Measurements from ENCODE around the gene STARD3.
A peak's percentile ranks its signal among the peaks of the same experiment; 100 is the strongest.

Gene STARD3

GRCh38 chr17:39672522-39673334 lies 35.8 kb downstream of the STARD3 start:
- DNase-seq (ENCODE audit: low read depth in 2 of 2) = no peak

GRCh38 chr17:39673335-39674081 lies 36.6 kb downstream of the STARD3 start:
- no peak for DNase-seq (ENCODE audit: low read depth in 2 of 2)

DNA sequence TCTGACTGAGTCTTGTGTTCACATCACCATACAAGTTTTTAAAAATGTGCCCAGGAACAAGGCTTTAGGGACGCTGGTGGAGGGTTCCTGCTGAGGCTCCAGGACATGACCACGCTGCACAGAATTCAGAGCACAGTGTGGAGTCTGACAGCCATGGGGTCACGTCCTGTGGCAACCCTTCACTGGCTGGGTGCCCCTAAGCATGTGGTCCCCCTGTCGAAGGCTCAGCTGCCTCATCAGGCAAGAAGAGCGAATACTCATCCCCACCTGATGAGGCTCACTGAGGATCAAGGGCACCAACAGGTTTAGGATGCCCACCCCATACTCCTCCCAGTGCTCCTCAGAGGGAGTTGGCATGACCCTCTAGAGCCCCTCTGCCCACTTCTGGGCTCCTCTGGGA lies 37.2 kb downstream of the STARD3 start:
- no peak for DNase-seq (ENCODE audit: low read depth in 2 of 2)

GRCh38 chr17:39674702-39675389 lies 37.9 kb downstream of the STARD3 start:
- DNase-seq (ENCODE audit: low read depth in 2 of 2) = no peak

DNA sequence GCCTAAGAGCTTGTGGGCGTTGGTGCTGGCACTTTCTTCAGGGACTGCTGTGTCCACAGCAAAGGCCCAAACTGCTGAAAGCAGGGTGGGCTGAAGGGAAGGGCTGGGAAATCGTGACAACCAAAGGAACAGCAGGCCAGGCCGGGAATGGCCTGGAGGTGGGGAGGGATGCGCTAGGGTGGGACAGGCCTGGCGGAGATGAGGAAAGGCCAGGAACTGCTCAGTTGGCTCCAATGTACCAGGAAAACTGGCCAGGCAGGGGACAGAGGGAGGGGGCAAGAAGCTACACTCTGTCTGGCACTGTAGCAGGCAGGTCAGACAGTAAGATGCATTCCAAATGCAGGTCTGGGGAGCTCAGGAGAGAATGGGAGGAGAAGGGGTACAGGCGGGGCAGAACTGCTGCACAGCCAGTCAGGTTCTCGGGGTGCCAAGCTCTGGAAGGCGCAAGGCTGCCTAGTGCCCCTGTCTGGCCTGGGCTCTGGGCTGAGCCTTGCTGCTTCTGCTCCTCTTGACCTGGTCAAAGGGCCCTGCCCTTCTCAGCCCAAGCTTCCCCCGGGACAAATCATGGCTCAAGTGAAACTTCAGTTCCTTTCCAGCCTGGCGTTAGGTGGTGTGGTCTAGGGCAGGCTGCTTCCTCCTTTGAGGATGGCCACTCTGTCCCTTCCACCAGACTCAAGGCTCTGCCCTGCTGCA lies 38.6 kb downstream of the STARD3 start:
- no peak for DNase-seq (ENCODE audit: low read depth in 2 of 2)

DNA sequence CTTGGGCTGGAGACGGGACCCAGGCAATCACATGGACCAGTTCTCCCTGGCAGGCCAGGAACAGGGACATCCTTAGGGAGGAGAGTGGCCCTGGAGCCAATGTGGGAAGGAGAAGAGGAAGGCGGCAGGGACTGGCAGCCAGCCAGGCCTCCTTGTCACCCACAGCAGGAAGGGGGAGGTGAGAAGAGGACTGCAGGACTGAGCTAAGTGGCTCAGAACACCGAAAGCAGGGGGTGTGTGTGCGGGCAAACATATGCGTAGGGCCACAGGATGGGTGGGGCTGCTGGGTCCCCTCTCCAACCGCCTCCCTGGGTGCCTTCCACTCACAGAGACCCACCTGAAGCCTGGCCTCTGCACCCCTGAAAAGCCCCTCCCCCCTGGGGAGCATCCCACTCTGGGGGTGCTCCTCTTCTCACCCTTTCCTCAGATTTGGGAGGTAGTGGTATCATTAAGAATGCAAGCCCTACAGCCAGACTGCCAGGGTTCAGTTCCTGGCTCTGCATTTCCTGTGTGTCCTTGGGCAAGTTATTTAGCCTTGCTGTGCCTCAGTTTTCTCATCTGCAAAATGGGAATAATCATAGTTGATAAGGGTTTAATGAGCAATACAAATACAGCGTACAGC lies 39.4 kb downstream of the STARD3 start:
- peak in 1 of 2 donors; percentile 20 for DNase-seq (ENCODE audit: low read depth in 2 of 2)

DNA sequence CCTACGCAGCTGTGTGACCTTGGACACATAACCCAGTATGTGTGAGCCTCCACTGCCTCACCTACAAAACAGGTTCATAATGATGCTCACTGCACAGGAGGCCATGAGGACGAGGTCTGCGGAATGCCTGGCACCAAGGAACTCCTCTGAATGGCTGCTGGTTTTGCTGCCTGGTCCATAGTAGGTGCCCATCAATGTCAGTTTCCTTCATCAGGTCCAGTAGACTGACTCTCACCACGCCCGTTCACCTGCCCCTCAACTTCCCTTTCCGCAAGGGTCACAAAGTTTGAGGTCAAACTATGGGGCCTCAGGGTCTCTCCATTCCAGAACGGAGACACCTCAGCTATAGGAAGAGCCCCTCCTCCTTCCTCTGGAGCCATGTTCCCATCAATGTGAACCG lies 40.1 kb downstream of the STARD3 start:
- DNase-seq (ENCODE audit: low read depth in 2 of 2) = no peak

DNA sequence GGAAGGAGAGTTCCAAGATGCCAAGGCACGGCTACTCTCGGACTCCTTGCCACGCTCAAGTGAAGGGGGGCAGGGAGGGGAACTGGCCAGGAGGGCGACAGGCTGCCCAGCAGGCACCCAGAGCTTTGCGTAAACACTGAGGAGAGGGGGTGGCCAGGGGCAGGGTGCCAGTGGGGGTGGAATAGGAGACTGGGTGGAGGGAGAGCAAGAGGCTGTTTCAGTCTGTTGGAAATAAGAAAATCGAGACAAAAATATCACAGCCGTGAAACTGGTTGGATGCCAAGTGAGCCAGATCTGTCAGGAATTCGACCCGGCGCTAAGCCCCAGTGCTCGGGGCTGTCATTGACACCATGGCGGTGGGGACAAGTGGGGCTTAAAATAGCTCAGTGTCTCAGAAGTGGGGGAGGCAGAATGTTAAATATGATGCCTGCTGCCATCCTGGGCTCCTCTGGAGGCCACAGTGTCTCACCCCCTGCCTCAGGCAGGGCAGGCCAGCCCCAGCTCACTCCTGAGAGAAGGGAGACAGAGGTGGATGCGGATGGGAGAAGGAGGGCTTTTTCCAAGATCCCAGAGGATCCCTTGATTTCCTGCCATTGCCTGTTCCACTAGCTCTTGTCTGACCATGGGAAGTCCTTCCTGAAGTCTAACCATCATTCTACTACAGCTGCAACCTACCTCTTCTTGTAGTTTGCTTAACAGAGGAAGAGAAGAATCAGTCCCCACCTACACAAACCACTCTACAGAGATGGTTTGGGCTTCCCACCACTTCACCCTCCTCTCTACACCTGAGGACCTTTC lies 40.8 kb downstream of the STARD3 start:
- no peak for DNase-seq (ENCODE audit: low read depth in 2 of 2)

- no peak for DNase-seq (ENCODE audit: low read depth in 2 of 2)
These were observed 41.6 kb downstream of the STARD3 start for GRCh38 chr17:39678340-39679116.

DNA sequence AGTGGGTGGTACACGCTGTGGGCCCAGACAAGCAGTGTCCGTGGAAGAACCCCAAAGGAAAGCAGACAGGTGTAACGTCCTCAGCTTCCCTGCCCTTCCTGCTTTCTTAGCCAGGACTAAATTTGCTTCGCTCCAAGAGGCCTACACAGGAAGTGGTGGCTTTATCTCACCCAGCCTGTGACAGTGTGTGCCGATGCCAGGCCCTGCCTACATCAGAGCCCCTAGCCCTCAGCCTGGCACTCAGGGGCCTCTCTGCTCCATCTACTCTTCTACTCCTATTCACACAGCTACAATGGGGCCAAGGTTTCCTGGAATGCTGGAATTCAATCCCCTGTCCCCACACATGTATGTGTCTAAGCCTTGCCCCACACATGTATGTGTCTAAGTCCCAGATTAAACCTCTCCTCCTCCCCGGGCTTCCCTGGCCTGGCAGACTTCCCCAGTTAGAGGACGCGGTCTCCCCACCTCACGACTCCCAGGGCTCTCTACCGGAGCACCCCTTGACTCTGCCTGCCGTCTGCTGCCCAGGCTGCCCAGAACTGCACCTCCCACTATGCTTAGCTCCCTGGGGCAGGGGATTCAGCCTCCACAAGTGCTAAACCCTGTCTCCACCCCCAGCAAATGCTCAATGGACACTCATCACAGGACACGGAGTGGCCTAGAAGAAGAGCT lies 42.7 kb downstream of the STARD3 start:
- peak in 1 of 2 donors; percentile 12 for DNase-seq (ENCODE audit: low read depth in 2 of 2)

- DNase-seq (ENCODE audit: low read depth in 2 of 2) = no peak
These were observed 46.5 kb downstream of the STARD3 start for GRCh38 chr17:39683295-39683939.

- DNase-seq (ENCODE audit: low read depth in 2 of 2) = no peak
These were observed 47.6 kb downstream of the STARD3 start for GRCh38 chr17:39684369-39685192.

DNA sequence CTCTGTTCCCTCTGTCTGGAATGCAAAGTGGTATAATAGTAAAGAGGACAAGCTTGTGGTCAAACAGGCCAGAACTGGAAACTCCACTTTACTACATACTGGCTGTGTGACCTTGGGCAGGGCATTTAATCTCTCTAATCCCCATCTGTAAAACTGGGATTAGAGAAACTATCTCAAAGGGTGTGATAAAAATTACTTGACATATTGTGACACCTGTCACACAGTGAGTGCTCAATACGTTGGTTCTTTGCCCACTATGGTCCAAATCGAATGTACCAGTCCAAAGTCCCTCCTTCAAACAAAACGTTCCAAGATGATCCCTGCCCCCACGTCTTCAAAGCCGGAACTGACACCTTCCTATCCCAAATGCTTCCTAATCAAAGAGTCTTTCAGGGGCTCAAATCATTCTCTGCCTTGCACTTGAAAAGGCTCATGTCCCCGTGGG lies 50.2 kb downstream of the STARD3 start:
- DNase-seq (ENCODE audit: low read depth in 2 of 2) = no peak

- DNase-seq (ENCODE audit: low read depth in 2 of 2) = peak; percentile 61 to 73
These were observed 50.9 kb downstream of the STARD3 start, which contains the start of gene PGAP3 for GRCh38 chr17:39687546-39688474. Gene PGAP3 (minus strand): TSS chr17:39688057. CDS start chr17:39688014, 43 bp downstream.

DNA sequence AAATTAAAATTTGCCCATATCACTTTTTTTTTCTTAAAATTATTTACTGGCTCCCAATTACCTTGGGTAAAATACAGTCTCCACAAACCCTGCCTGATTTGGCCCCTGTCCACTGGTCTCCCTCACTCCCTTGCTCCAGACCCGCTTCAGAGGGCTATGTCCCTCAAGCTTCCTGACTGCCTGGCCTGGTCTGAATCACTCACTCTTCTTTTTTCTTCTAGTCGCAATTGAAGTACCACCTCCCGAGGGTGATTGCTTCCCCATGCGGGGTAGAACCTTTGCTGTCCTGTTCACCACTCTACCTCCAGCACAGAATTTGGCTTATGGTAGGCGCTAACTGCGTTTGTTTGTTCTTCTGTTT lies 51.5 kb downstream of the STARD3 start:
- DNase-seq (ENCODE audit: low read depth in 2 of 2) = no peak

- no peak for DNase-seq (ENCODE audit: low read depth in 2 of 2)
These were observed 52.0 kb downstream of the STARD3 start for GRCh38 chr17:39688945-39689344.

DNA sequence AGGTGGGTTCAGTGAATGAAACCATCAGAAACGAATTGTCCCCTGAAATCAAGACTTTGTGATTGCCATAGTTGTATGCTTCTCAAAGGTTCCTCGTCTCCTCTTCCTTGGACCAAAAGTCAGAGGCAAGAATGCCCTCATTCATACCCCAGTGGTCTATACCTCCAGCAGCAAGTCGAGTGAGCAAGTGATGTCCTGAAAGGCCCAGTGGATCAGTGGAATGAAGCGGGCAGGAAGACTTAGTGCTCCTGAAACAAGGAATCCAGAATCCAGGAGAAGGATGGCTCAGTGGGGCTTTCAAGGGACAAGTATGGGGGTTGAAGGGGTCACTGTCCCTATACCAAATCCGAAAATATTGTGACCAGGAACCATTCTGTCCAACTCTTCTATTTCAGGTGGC lies 57.6 kb downstream of the STARD3 start:
- no peak for DNase-seq (ENCODE audit: low read depth in 2 of 2)
